ENCODE measurements around the gene PLXNA4. TPM values are rescaled to one million over a fixed set of nuclear protein-coding genes. Genes with fewer than 3 reads are reported as not detected.

PLXNA4 gene
- total and polyA plus RNA-seq, 2 experiments from 2014 or later = 0.08 to 0.80 TPM

GRCh38 chr7:132353936-132354335 lies 222.3 kb downstream of the PLXNA4 start (continued):
- TF ChIP-seq ETS1 (IDR thresholded peaks at IDR 0.05) (no peak), NANOG (IDR thresholded peaks at IDR 0.05; ENCODE audit: borderline replicate concordance) (no peak), CREB1 (CRISPR knock-in tag; IDR thresholded peaks at IDR 0.05; ENCODE audit: low read depth) (no peak)

GRCh38 chr7:132352800-132353199 lies 223.5 kb downstream of the PLXNA4 start:
- Mint-ChIP-seq H3K4me1 (peaks cover 13% of the 10 kb centered on the region), H3K36me3 (ENCODE audit: low read depth) (no peaks in the 10 kb centered on the region), H3K27ac (no peak overlapping the region), H3K9me3 (peaks cover 3% of the 10 kb centered on the region; the same call in 2 of the 3 replicates), H3K27me3 (ENCODE audit: insufficient read depth, low read depth, poor library complexity) (peaks cover 5% of the 10 kb centered on the region), H3K4me3 (no peak overlapping the region)
- no peaks in the 10 kb centered on the region for H3K4me1 ChIP-seq (ENCODE audit: insufficient read depth)
- no peak for ATAC-seq
- H3K4me3 ChIP-seq = no peak overlapping the region
- no peaks in the 10 kb centered on the region for H3K36me3 ChIP-seq (ENCODE audit: insufficient read depth)
- H3K27ac ChIP-seq (ENCODE audit: low read depth) = no peak overlapping the region
- no peak overlapping the region for H2AFZ ChIP-seq
- TF ChIP-seq ZNF331 (CRISPR knock-in tag; IDR thresholded peaks at IDR 0.05; ENCODE audit: low read depth) (no peak), CREB1 (CRISPR knock-in tag; IDR thresholded peaks at IDR 0.05; ENCODE audit: low read depth) (no peak), EZH2phosphoT487 (IDR thresholded peaks at IDR 0.05; ENCODE audit: unreplicated experiment) (no peak)
- TF ChIP-seq, protein P1, sequence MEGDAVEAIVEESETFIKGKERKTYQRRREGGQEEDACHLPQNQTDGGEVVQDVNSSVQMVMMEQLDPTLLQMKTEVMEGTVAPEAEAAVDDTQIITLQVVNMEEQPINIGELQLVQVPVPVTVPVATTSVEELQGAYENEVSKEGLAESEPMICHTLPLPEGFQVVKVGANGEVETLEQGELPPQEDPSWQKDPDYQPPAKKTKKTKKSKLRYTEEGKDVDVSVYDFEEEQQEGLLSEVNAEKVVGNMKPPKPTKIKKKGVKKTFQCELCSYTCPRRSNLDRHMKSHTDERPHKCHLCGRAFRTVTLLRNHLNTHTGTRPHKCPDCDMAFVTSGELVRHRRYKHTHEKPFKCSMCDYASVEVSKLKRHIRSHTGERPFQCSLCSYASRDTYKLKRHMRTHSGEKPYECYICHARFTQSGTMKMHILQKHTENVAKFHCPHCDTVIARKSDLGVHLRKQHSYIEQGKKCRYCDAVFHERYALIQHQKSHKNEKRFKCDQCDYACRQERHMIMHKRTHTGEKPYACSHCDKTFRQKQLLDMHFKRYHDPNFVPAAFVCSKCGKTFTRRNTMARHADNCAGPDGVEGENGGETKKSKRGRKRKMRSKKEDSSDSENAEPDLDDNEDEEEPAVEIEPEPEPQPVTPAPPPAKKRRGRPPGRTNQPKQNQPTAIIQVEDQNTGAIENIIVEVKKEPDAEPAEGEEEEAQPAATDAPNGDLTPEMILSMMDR (conservative IDR thresholded peaks at IDR 0.05; ENCODE audit: low read depth in 2 of 2) = no peak
- H3K79me2 ChIP-seq (replicated peaks; ENCODE audit: insufficient read depth) = no peaks in the 10 kb centered on the region
- H4K20me1 ChIP-seq (replicated peaks; ENCODE audit: insufficient read depth) = no peaks in the 10 kb centered on the region
- H3K4me2 ChIP-seq = no peak overlapping the region
- no peaks in the 10 kb centered on the region for H3K9me2 ChIP-seq (ENCODE audit: insufficient read depth)
- no peaks in the 10 kb centered on the region for H3F3A ChIP-seq (replicated peaks; ENCODE audit: low read depth)
- DNase-seq (ENCODE audit: low spot score) = no peak
- H3K27me3 ChIP-seq (ENCODE audit: insufficient read depth) = no peaks in the 10 kb centered on the region

GRCh38 chr7:132351954-132352499 lies 224.2 kb downstream of the PLXNA4 start:
- Histone ChIP-seq H3K27ac (ENCODE audit: low read depth) (no peak overlapping the region), H3K36me3 (ENCODE audit: insufficient read depth) (no peaks in the 10 kb centered on the region), H3F3A (replicated peaks; ENCODE audit: low read depth) (no peaks in the 10 kb centered on the region), H3K4me1 (ENCODE audit: insufficient read depth) (peaks cover 8% of the 10 kb centered on the region; the same call in 1 of the 2 replicates), H2AFZ (peak overlapping the region; percentile 81), H4K20me1 (replicated peaks; ENCODE audit: insufficient read depth) (no peaks in the 10 kb centered on the region), H3K4me3 (no peak overlapping the region), H3K9me2 (ENCODE audit: insufficient read depth) (no peaks in the 10 kb centered on the region), H3K27me3 (ENCODE audit: insufficient read depth) (no peaks in the 10 kb centered on the region), H3K4me2 (no peak overlapping the region), H3K79me2 (replicated peaks; ENCODE audit: insufficient read depth) (no peaks in the 10 kb centered on the region)
- Mint-ChIP-seq H3K27ac (no peak overlapping the region), H3K9me3 (peaks cover 3% of the 10 kb centered on the region; the same call in 2 of the 3 replicates), H3K4me1 (peaks cover 21% of the 10 kb centered on the region), H3K27me3 (ENCODE audit: insufficient read depth, low read depth, poor library complexity) (peaks cover 5% of the 10 kb centered on the region), H3K36me3 (ENCODE audit: low read depth) (no peaks in the 10 kb centered on the region), H3K4me3 (no peak overlapping the region)
- peak; percentile 33; the same call in 1 of the 3 replicates for ATAC-seq
- DNase-seq (ENCODE audit: low spot score) = no peak
- TF ChIP-seq NANOG (IDR thresholded peaks at IDR 0.05; ENCODE audit: borderline replicate concordance) (no peak), REST (IDR thresholded peaks at IDR 0.05; ENCODE audit: unreplicated experiment) (no peak)

All from GM23338 (cell line).